H1 (cell line): ENCODE measurements around the gene RNF4. TPM values are rescaled to one million over a fixed set of nuclear protein-coding genes. Genes with fewer than 3 reads are reported as not detected.

ENCODE experiments used
- GTF2F1 ChIP-seq: IDR thresholded peaks from 2 replicates; pipeline ENCODE4 v1.6.1; 2012; ENCODE audit warnings: low read depth, low read length, improper control_type of control experiment, borderline replicate concordance
- polyA plus RNA-seq, 7 experiments: library from polyadenylated mRNA; depleted of rRNA in 3 of 7; stranded (reverse) in 5 of 7; unstranded in 2 of 7; fragments of >200 nt in 5 of 7; fragments of 200-250 nt in 2 of 7; gene quantifications; 1 replicate in 5 of 7; 2 replicates in 1 of 7; 4 replicates in 1 of 7; pipeline versions ENCODE4 v1.2.1 to v1.2.3, GENCODE V29; 2011 to 2013; ENCODE audit warnings: missing spikeins in 2 of 7, mixed read lengths in 2 of 7
- total RNA-seq: library from RNA; stranded (reverse); fragmentation: NEBNext Ultra II Directional; extraction: Animal tissue kit (Norgen Biotek cat#: 25700); gene quantifications from 2 replicates; pipeline ENCODE4 v1.2.1, GENCODE V29; 2021

RNF4 gene
- total and polyA plus RNA-seq, 2 of the 8 experiments (the other 6 are each of a cell fraction or from before 2014, with no cell fraction given): 68.2 to 78.9 TPM

- no peak for TF ChIP-seq GTF2F1
These were observed 27.3 kb upstream of the RNF4 start (continued) for GRCh38 chr4:2441393-2442174.
